ENCODE results near the gene C11orf58.

The C11orf58 gene

GRCh38 chr11:16800382-16800781, 61.9 kb downstream of the C11orf58 start:
- CTCF ChIA-PET = interaction anchor here (0.7 to 2.8 kb wide), 4 partner anchors 8 to 22 kb away, joined by 3 to 28 read pairs (median 6); no protein-coding TSS in a partner anchor

GRCh38 chr11:16801288-16801980, 63.0 kb downstream of the C11orf58 start:
- no peak overlapping the region for H3K4me3 ChIP-seq (ENCODE audit: control insufficient read depth in 1 of 7, extremely low read depth in 1 of 7, insufficient read depth in 4 of 7, low read depth in 2 of 7, low read length in 6 of 7)
- H3K36me3 ChIP-seq (ENCODE audit: control insufficient read depth in 4 of 4, insufficient read depth in 4 of 4, low read length in 3 of 4) = no peaks in the 10 kb centered on the region
- POLR2A ChIA-PET = no interaction called here
- H3K9me3 ChIP-seq (ENCODE audit: control extremely low read depth in 1 of 5, control insufficient read depth in 4 of 5, insufficient read depth in 2 of 5, low read depth in 1 of 5, low read length in 4 of 5) = no peaks in the 10 kb centered on the region
- H3K27ac ChIP-seq (ENCODE audit: insufficient read depth in 1 of 2, low read depth in 1 of 2, low read length in 2 of 2, poor library complexity in 1 of 2, severe bottlenecking in 2 of 2) = no peak overlapping the region
- 98% methylated on average over 6 of the region's 10 CpGs for WGBS (ENCODE audit: insufficient coverage)
- H3K4me1 ChIP-seq (ENCODE audit: control extremely low read depth in 1 of 4, control insufficient read depth in 4 of 4, insufficient read depth in 4 of 4, low read length in 3 of 4) = peaks cover 3 to 28% (median 12%) of the 10 kb centered on the region in 4 experiments
- no peaks in the 10 kb centered on the region for H3K27me3 ChIP-seq (replicated peaks in 2 of 5; ENCODE audit: control insufficient read depth in 4 of 5, insufficient read depth in 5 of 5, low read length in 4 of 5)
- CTCF ChIA-PET = interaction anchor here (1.0 to 2.8 kb wide), 6 partner anchors 10 to 21 kb away, joined by 3 to 28 read pairs (median 5); no protein-coding TSS in a partner anchor
- DNase-seq = no peak

More at GRCh38 chr11:16800382-16800781, 61.9 kb downstream of the C11orf58 start:
- Histone ChIP-seq H3K9me3 (ENCODE audit: control extremely low read depth in 1 of 5, control insufficient read depth in 4 of 5, insufficient read depth in 2 of 5, low read depth in 1 of 5, low read length in 4 of 5) (no peaks in the 10 kb centered on the region), H3K27ac (ENCODE audit: insufficient read depth in 1 of 2, low read depth in 1 of 2, low read length in 2 of 2, poor library complexity in 1 of 2, severe bottlenecking in 2 of 2) (no peak overlapping the region), H3K4me3 (ENCODE audit: control insufficient read depth in 1 of 7, extremely low read depth in 1 of 7, insufficient read depth in 4 of 7, low read depth in 2 of 7, low read length in 6 of 7) (no peak overlapping the region), H3K4me1 (ENCODE audit: control extremely low read depth in 1 of 4, control insufficient read depth in 4 of 4, insufficient read depth in 4 of 4, low read length in 3 of 4) (peaks cover 0 to 29% (median 12%) of the 10 kb centered on the region in 4 experiments), H3K36me3 (ENCODE audit: control insufficient read depth in 4 of 4, insufficient read depth in 4 of 4, low read length in 3 of 4) (no peaks in the 10 kb centered on the region), H3K27me3 (replicated peaks in 2 of 5; ENCODE audit: control insufficient read depth in 4 of 5, insufficient read depth in 5 of 5, low read length in 4 of 5) (no peaks in the 10 kb centered on the region)
- DNase-seq = no peak
- POLR2A ChIA-PET = no interaction called here

GRCh38 chr11:16804104-16804947, 65.9 kb downstream of the C11orf58 start:
- ChIA-PET CTCF (interaction anchor here (3.0 to 13.2 kb wide), 2 partner anchors 14 to 16 kb away, joined by 10 to 184 read pairs; no protein-coding TSS in a partner anchor), POLR2A (no interaction called here)
- Histone ChIP-seq H3K9me3 (ENCODE audit: control extremely low read depth in 1 of 5, control insufficient read depth in 4 of 5, insufficient read depth in 2 of 5, low read depth in 1 of 5, low read length in 4 of 5) (no peaks in the 10 kb centered on the region), H3K4me3 (ENCODE audit: control insufficient read depth in 1 of 7, extremely low read depth in 1 of 7, insufficient read depth in 4 of 7, low read depth in 2 of 7, low read length in 6 of 7) (no peak overlapping the region), H3K4me1 (ENCODE audit: control extremely low read depth in 1 of 4, control insufficient read depth in 4 of 4, insufficient read depth in 4 of 4, low read length in 3 of 4) (peaks cover 6 to 52% (median 27%) of the 10 kb centered on the region in 4 experiments), H3K27ac (ENCODE audit: insufficient read depth in 1 of 2, low read depth in 1 of 2, low read length in 2 of 2, poor library complexity in 1 of 2, severe bottlenecking in 2 of 2) (no peak overlapping the region), H3K36me3 (ENCODE audit: control insufficient read depth in 4 of 4, insufficient read depth in 4 of 4, low read length in 3 of 4) (no peaks in the 10 kb centered on the region), H3K27me3 (replicated peaks in 2 of 5; ENCODE audit: control insufficient read depth in 4 of 5, insufficient read depth in 5 of 5, low read length in 4 of 5) (no peaks in the 10 kb centered on the region)
- DNase-seq = no peak
- 83% methylated on average over 4 of the region's 7 CpGs for WGBS (ENCODE audit: insufficient coverage)

GRCh38 chr11:16805938-16806337, 67.5 kb downstream of the C11orf58 start:
- Histone ChIP-seq H3K4me3 (ENCODE audit: control insufficient read depth in 1 of 7, extremely low read depth in 1 of 7, insufficient read depth in 4 of 7, low read depth in 2 of 7, low read length in 6 of 7) (no peak overlapping the region), H3K27me3 (replicated peaks in 2 of 5; ENCODE audit: control insufficient read depth in 4 of 5, insufficient read depth in 5 of 5, low read length in 4 of 5) (no peaks in the 10 kb centered on the region), H3K27ac (ENCODE audit: insufficient read depth in 1 of 2, low read depth in 1 of 2, low read length in 2 of 2, poor library complexity in 1 of 2, severe bottlenecking in 2 of 2) (no peak overlapping the region), H3K36me3 (ENCODE audit: control insufficient read depth in 4 of 4, insufficient read depth in 4 of 4, low read length in 3 of 4) (no peaks in the 10 kb centered on the region), H3K4me1 (ENCODE audit: control extremely low read depth in 1 of 4, control insufficient read depth in 4 of 4, insufficient read depth in 4 of 4, low read length in 3 of 4) (peaks cover 6 to 48% (median 29%) of the 10 kb centered on the region in 4 experiments), H3K9me3 (ENCODE audit: control extremely low read depth in 1 of 5, control insufficient read depth in 4 of 5, insufficient read depth in 2 of 5, low read depth in 1 of 5, low read length in 4 of 5) (no peaks in the 10 kb centered on the region)
- WGBS (ENCODE audit: insufficient coverage) = 96% methylated on average over 3 of the region's 8 CpGs
- no peak for DNase-seq
- CTCF ChIA-PET = interaction anchor here (0.9 to 13.2 kb wide), 4 partner anchors 12 to 22 kb away, joined by 3 to 184 read pairs (median 8); no protein-coding TSS in a partner anchor
- POLR2A ChIA-PET = no interaction called here

GRCh38 chr11:16806791-16807190, 68.3 kb downstream of the C11orf58 start:
- CTCF ChIA-PET = interaction anchor here (1.1 to 13.2 kb wide), 3 partner anchors 8 to 16 kb away, joined by 3 to 184 read pairs (median 5); no protein-coding TSS in a partner anchor
- H3K9me3 ChIP-seq (ENCODE audit: control extremely low read depth in 1 of 5, control insufficient read depth in 4 of 5, insufficient read depth in 2 of 5, low read depth in 1 of 5, low read length in 4 of 5) = no peaks in the 10 kb centered on the region

GRCh38 chr11:16807306-16807705, 68.9 kb downstream of the C11orf58 start:
- CTCF ChIA-PET = interaction anchor here (1.1 to 13.2 kb wide), 3 partner anchors 8 to 17 kb away, joined by 3 to 184 read pairs (median 5); no protein-coding TSS in a partner anchor
- H3K27me3 ChIP-seq (replicated peaks in 2 of 5; ENCODE audit: control insufficient read depth in 4 of 5, insufficient read depth in 5 of 5, low read length in 4 of 5) = no peaks in the 10 kb centered on the region
- POLR2A ChIA-PET = interaction anchor here (1.1 kb wide), 1 partner anchor 15 kb away, joined by 8 read pairs; no protein-coding TSS in a partner anchor
- H3K9me3 ChIP-seq (ENCODE audit: control extremely low read depth in 1 of 5, control insufficient read depth in 4 of 5, insufficient read depth in 2 of 5, low read depth in 1 of 5, low read length in 4 of 5) = no peaks in the 10 kb centered on the region
- DNase-seq = peak; percentile 38 to 73 (median 71)
- H3K4me3 ChIP-seq (ENCODE audit: control insufficient read depth in 1 of 7, extremely low read depth in 1 of 7, insufficient read depth in 4 of 7, low read depth in 2 of 7, low read length in 6 of 7) = peak overlapping the region in 1 of 7 experiments; percentile 21
- peaks cover 6 to 48% (median 31%) of the 10 kb centered on the region in 4 experiments for H3K4me1 ChIP-seq (ENCODE audit: control extremely low read depth in 1 of 4, control insufficient read depth in 4 of 4, insufficient read depth in 4 of 4, low read length in 3 of 4)
- H3K36me3 ChIP-seq (ENCODE audit: control insufficient read depth in 4 of 4, insufficient read depth in 4 of 4, low read length in 3 of 4) = no peaks in the 10 kb centered on the region
- 0% methylated on average over 2 of the region's 3 CpGs for WGBS (ENCODE audit: insufficient coverage)
- H3K27ac ChIP-seq (ENCODE audit: insufficient read depth in 1 of 2, low read depth in 1 of 2, low read length in 2 of 2, poor library complexity in 1 of 2, severe bottlenecking in 2 of 2) = no peak overlapping the region

More at GRCh38 chr11:16806791-16807190, 68.3 kb downstream of the C11orf58 start:
- peaks cover 6 to 48% (median 31%) of the 10 kb centered on the region in 4 experiments for H3K4me1 ChIP-seq (ENCODE audit: control extremely low read depth in 1 of 4, control insufficient read depth in 4 of 4, insufficient read depth in 4 of 4, low read length in 3 of 4)
- no peak overlapping the region for H3K27ac ChIP-seq (ENCODE audit: insufficient read depth in 1 of 2, low read depth in 1 of 2, low read length in 2 of 2, poor library complexity in 1 of 2, severe bottlenecking in 2 of 2)
- WGBS (ENCODE audit: insufficient coverage) = 89% methylated on average over 11 of the region's 11 CpGs
- H3K27me3 ChIP-seq (replicated peaks in 2 of 5; ENCODE audit: control insufficient read depth in 4 of 5, insufficient read depth in 5 of 5, low read length in 4 of 5) = no peaks in the 10 kb centered on the region
- no peak overlapping the region for H3K4me3 ChIP-seq (ENCODE audit: control insufficient read depth in 1 of 7, extremely low read depth in 1 of 7, insufficient read depth in 4 of 7, low read depth in 2 of 7, low read length in 6 of 7)
- H3K36me3 ChIP-seq (ENCODE audit: control insufficient read depth in 4 of 4, insufficient read depth in 4 of 4, low read length in 3 of 4) = no peaks in the 10 kb centered on the region
- POLR2A ChIA-PET = interaction anchor here (1.1 kb wide), 1 partner anchor 14 kb away, joined by 8 read pairs; no protein-coding TSS in a partner anchor
- no peak for DNase-seq
